22Rv1 (cell line): ENCODE data around the gene SPATA18.

Source experiments
- H3K27ac ChIP-seq: fragments of 450-650 bp; 2 replicates; pipeline ENCODE4 v1.5.1; 2017
- ZFX ChIP-seq: fragments of 450-650 bp; IDR thresholded peaks from 2 replicates; pipeline ENCODE4 v1.6.1; 2017; ENCODE audit warnings: antibody characterized with exemption, borderline replicate concordance
- TF ChIP-seq, protein P1 (sequence below): fragments of 450-650 bp; IDR thresholded peaks from 2 replicates; pipeline ENCODE4 v1.5.1; 2017; ENCODE audit warnings: mild to moderate bottlenecking

The SPATA18 gene

DNA sequence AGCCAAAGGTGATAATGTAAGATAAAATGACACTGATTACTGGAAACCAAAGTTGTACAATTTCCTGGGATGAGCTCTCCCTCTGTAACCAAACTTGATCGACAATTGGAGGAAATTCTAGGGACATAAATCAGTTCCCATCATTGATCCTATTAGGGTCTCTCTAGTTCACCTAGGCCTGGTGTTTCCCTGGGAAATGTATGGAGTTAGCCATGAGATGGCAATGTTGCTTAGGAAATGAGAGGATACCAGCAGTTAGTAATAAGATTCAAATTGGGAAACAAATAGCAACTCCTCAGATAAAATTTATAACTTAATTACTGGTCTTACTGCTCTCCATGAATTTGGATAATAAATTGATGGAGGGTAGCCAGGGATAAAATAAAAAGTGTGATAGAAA lies 52.2 kb downstream of the SPATA18 start:
- H3K27ac ChIP-seq: no peak overlapping the region

DNA sequence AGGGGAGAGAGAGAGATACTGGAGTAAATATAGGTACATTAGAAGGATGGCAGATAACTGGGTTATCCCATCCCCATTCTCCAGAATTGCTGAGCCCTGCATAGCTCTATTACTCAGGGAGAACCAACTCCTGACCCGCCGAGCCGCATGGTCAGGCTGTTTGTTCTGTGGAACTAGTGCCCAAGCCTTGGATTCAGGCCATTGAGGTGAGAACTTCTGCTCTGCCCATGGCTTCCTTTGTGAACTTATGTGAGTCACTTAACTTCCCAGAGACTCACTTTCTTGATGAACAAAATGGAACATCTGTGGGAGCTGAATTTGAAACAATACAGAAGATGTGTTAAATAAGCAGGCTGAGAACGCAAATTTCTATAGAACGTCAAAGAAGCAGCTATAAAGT lies 54.2 kb downstream of the SPATA18 start:
- TF ChIP-seq, protein P1, sequence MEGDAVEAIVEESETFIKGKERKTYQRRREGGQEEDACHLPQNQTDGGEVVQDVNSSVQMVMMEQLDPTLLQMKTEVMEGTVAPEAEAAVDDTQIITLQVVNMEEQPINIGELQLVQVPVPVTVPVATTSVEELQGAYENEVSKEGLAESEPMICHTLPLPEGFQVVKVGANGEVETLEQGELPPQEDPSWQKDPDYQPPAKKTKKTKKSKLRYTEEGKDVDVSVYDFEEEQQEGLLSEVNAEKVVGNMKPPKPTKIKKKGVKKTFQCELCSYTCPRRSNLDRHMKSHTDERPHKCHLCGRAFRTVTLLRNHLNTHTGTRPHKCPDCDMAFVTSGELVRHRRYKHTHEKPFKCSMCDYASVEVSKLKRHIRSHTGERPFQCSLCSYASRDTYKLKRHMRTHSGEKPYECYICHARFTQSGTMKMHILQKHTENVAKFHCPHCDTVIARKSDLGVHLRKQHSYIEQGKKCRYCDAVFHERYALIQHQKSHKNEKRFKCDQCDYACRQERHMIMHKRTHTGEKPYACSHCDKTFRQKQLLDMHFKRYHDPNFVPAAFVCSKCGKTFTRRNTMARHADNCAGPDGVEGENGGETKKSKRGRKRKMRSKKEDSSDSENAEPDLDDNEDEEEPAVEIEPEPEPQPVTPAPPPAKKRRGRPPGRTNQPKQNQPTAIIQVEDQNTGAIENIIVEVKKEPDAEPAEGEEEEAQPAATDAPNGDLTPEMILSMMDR: no peak
- TF ChIP-seq ZFX: no peak
- H3K27ac ChIP-seq: no peak overlapping the region

More for the DNA sequence above, 52.2 kb downstream of the SPATA18 start:
- no peak for TF ChIP-seq ZFX
- TF ChIP-seq, protein P1: no peak

DNA sequence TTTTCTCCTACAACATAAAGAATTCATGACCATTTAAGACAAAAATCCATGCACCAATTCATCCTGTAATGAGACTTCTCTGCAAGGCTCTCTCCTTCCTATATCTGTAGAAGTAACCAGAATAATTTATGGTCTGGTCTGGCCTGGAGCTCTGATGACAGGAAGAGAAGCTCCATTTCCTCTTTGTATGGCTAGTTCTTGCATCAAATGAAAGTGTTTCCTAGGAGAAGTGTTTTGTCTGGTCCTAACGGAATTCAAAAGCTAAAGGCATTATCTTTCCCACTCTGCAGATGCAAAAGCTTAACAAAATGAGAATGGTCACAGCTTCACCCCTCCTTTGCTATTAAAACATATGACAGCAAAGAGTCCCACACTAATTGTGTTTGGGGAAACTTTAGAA lies 55.1 kb downstream of the SPATA18 start:
- TF ChIP-seq ZFX: no peak
- TF ChIP-seq, protein P1: no peak

DNA sequence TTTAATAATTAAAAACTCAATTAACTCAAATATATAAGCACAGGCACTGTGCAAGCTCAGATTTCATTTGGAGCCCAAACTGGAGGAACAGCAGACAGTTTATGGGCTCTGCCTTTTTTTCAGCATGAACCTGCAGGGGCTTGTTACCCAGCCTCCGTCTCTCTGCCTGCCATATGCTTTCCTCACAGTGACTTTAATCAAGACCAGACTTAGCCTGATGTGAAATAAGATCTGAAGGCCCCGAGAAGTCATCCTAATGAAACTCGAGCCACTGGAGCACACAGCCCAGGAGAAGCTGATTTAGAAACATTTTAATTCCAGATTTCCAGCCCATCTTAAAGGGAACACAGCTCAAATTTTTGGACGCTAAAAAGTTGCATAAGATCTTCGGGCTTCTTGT lies 55.6 kb downstream of the SPATA18 start:
- TF ChIP-seq ZFX: no peak
- no peak overlapping the region for H3K27ac ChIP-seq

More for the DNA sequence above, 55.1 kb downstream of the SPATA18 start:
- no peak overlapping the region for H3K27ac ChIP-seq

DNA sequence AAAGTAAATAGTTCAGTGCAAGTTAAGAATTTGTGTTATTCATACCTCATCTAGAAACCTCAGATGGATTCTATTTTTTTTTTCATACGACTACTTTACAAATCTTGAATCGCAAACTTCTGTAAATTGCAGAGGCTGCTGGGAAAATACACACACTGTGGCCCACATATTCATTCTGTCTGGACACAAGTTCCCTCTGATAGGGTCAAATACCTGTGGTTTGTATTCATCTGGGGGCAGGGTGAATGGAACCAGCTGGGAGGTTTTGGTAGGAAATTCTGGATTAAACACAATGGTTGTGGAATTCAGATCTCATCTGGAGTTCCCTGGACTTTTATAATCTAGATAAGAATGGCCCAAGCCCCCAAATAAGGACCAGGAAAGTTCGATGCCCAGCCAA lies 56.2 kb downstream of the SPATA18 start:
- no peak overlapping the region for H3K27ac ChIP-seq
- no peak for TF ChIP-seq ZFX
- TF ChIP-seq, protein P1: no peak

DNA sequence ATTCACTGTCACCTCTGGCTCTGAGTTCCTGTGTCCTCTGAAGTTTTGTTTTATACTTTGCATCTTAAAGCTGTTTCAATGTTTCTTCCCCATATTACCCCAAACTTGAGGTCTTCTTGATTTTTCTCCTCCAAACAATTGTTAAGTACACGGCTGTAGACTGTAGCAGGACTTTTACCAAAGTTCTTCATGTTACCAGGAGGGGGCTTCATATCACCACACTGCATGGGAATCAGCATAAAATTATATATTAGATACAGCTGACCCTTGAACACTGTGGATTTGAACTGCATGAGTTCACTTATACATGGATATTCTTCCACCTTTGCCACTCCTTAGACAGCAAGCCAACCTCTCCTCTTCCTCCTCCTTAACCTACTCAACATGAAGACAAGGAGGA lies 56.6 kb downstream of the SPATA18 start:
- no peak overlapping the region for H3K27ac ChIP-seq
- TF ChIP-seq ZFX: no peak
- TF ChIP-seq, protein P1: no peak; the same call in 1 of the 2 replicates

DNA sequence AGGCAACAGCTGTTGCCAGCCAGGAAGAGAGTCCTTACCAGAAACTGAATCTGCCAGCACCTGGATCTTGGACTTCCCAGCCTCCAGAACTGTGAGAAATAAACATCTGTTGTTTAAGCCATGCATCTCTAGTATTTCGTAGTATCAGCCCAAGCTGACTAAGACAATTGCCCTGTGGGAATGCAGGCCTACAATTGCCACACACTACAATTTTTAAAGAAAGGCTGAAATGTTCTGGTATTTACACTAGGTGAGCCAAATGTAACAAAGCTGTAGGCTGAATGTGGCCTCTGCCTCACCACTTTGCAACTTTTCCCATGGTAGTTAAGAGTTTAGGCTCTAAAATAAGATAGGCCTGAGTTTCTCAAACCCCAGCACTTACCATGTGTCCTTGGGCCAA lies 59.1 kb downstream of the SPATA18 start:
- TF ChIP-seq, protein P1: no peak
- no peak for TF ChIP-seq ZFX
- H3K27ac ChIP-seq: no peak overlapping the region

DNA sequence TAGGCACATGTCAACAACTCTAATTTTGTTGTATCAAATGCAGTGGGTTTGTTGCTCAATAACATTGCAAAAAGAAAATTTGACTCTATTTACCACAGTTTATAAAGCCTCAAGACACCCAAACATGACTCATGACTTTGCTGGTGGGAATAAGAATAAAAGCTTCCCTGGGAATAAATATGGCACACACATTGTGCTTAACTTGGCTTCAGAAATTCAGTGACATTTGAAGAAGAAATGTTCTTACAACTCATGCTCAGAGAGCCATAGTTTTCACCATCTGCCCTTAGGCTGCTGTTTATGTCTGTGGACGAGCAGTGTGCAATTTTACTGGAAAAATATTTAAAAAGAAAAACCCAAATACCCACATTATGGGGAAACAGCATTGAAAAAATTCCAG lies 60.9 kb downstream of the SPATA18 start:
- H3K27ac ChIP-seq: no peak overlapping the region
- no peak for TF ChIP-seq ZFX
- TF ChIP-seq, protein P1: no peak
